GM19099 (cell line): ENCODE results near the gene KL.

Experiments used
- POLR2A ChIP-seq: IDR thresholded peaks from 3 replicates; pipeline ENCODE4 v1.6.1; 2011; ENCODE audit warnings: low read depth; ENCODE audit not compliant: insufficient read length; ENCODE audit errors: extremely low read depth

The KL gene

GRCh38 chr13:33016414-33017322 is at the start of gene KL:
TSS of gene KL (plus strand) at chr13:33016423. CDS start at chr13:33016441, 18 bp downstream.
- TF ChIP-seq POLR2A, result no peak

GRCh38 chr13:32967584-32968182 is 48.5 kb upstream of the KL start:
- TF ChIP-seq POLR2A, result no peak

- TF ChIP-seq POLR2A, result no peak
Measured at GRCh38 chr13:32968316-32968715, 47.9 kb upstream of the KL start.

GRCh38 chr13:32968793-32969192 is 47.4 kb upstream of the KL start:
- no peak for TF ChIP-seq POLR2A

GRCh38 chr13:32969516-32969941 is 46.7 kb upstream of the KL start:
- TF ChIP-seq POLR2A, result no peak

GRCh38 chr13:32976056-32976805 is 40.0 kb upstream of the KL start:
- TF ChIP-seq POLR2A, result no peak

- TF ChIP-seq POLR2A, result no peak
Measured at GRCh38 chr13:32976912-32977311, 39.3 kb upstream of the KL start.

- no peak for TF ChIP-seq POLR2A
Measured at GRCh38 chr13:32977321-32977720, 38.9 kb upstream of the KL start.

GRCh38 chr13:32978278-32978677 is 37.9 kb upstream of the KL start:
- TF ChIP-seq POLR2A, result no peak

GRCh38 chr13:32983058-32983457 is 33.2 kb upstream of the KL start:
- no peak for TF ChIP-seq POLR2A

GRCh38 chr13:32984857-32985626 is 31.2 kb upstream of the KL start:
- TF ChIP-seq POLR2A, result no peak

- no peak for TF ChIP-seq POLR2A
Measured at GRCh38 chr13:32986552-32986951, 29.7 kb upstream of the KL start.

- TF ChIP-seq POLR2A, result no peak
Measured at GRCh38 chr13:32987462-32987861, 28.8 kb upstream of the KL start.

GRCh38 chr13:32988608-32989289 is 27.5 kb upstream of the KL start:
- TF ChIP-seq POLR2A, result no peak
